GM23338 (cell line): ENCODE measurements around the gene MAGI1. TPM values are rescaled to one million over a fixed set of nuclear protein-coding genes. Genes with fewer than 3 reads are reported as not detected.

Experiments used
- ATAC-seq: fragments of 200-7000 bp; cut with Tn5 transposase; 3 replicates; pipeline ENCODE4 v1.9.1; 2020
- DNase-seq: peaks from one replicate; pipeline ENCODE4 v3.0.0-alpha.2; 2015; ENCODE audit warnings: low spot score
- H2AFZ ChIP-seq: fragments of 200-600 bp; sonication (generic); 2 replicates; pipeline ENCODE4 v1.8.0; 2016; ENCODE audit warnings: antibody characterized with exemption, mild to moderate bottlenecking, moderate library complexity
- H3F3A ChIP-seq: fragments of 200-600 bp; sonication (generic); replicated peaks from 2 replicates; pipeline ENCODE4 v1.8.0; 2017; ENCODE audit warnings: antibody characterized with exemption, mixed run types, low read depth
- H3K27ac ChIP-seq: fragments of 200-600 bp; sonication (generic); 2 replicates; pipeline ENCODE4 v1.6.1; 2016; ENCODE audit warnings: low read depth
- H3K27me3 ChIP-seq: fragments of 200-600 bp; sonication (generic); 2 replicates; pipeline ENCODE4 v1.8.0; 2016; ENCODE audit warnings: mild to moderate bottlenecking, mixed run types, moderate library complexity; ENCODE audit not compliant: insufficient read depth
- H3K36me3 ChIP-seq: fragments of 200-600 bp; sonication (generic); 2 replicates; pipeline ENCODE4 v1.8.0; 2016; ENCODE audit warnings: mild to moderate bottlenecking; ENCODE audit not compliant: insufficient read depth
- H3K4me1 ChIP-seq: fragments of 200-600 bp; sonication (generic); 2 replicates; pipeline ENCODE4 v1.8.0; 2016; ENCODE audit warnings: mild to moderate bottlenecking, moderate library complexity; ENCODE audit not compliant: insufficient read depth
- H3K4me2 ChIP-seq: fragments of 200-600 bp; sonication (generic); 2 replicates; pipeline ENCODE4 v1.7.1; 2017; ENCODE audit warnings: mixed run types
- H3K4me3 ChIP-seq: fragments of 200-600 bp; sonication (generic); 2 replicates; pipeline ENCODE4 v1.6.1; 2016; ENCODE audit warnings: mixed run types
- H3K79me2 ChIP-seq: fragments of 200-600 bp; sonication (generic); replicated peaks from 2 replicates; pipeline ENCODE4 v1.8.0; 2017; ENCODE audit warnings: mild to moderate bottlenecking; ENCODE audit not compliant: insufficient read depth
- H3K9me2 ChIP-seq: fragments of 200-600 bp; sonication (generic); 2 replicates; pipeline ENCODE4 v1.8.0; 2017; ENCODE audit not compliant: insufficient read depth
- H4K20me1 ChIP-seq: fragments of 200-600 bp; sonication (generic); replicated peaks from 2 replicates; pipeline ENCODE4 v1.8.0; 2017; ENCODE audit warnings: mild to moderate bottlenecking; ENCODE audit not compliant: insufficient read depth
- H3K27ac Mint-ChIP-seq: 2 replicates; pipeline ENCODE4 v1.8.0; 2020; ENCODE audit warnings: inconsistent platforms, mild to moderate bottlenecking, moderate library complexity, mixed read lengths
- H3K27me3 Mint-ChIP-seq: 3 replicates; pipeline ENCODE4 v1.8.0; 2022; ENCODE audit warnings: low read depth, mild to moderate bottlenecking, moderate library complexity, mixed read lengths, inconsistent platforms; ENCODE audit not compliant: insufficient read depth, poor library complexity
- H3K36me3 Mint-ChIP-seq: 3 replicates; pipeline ENCODE4 v1.8.0; 2021; ENCODE audit warnings: low read depth, mild to moderate bottlenecking, inconsistent platforms, moderate library complexity, mixed read lengths
- H3K4me1 Mint-ChIP-seq: 3 replicates; pipeline ENCODE4 v1.8.0; 2020; ENCODE audit warnings: mild to moderate bottlenecking, inconsistent platforms, mixed read lengths
- H3K4me3 Mint-ChIP-seq: 3 replicates; pipeline ENCODE4 v1.8.0; 2021; ENCODE audit warnings: moderate library complexity, mild to moderate bottlenecking, inconsistent platforms, mixed read lengths
- H3K9me3 Mint-ChIP-seq: 3 replicates; pipeline ENCODE4 v1.8.0; 2020; ENCODE audit warnings: moderate library complexity, mild to moderate bottlenecking, inconsistent platforms, mixed read lengths
- CREB1 ChIP-seq: fragments of 250-450 bp; sonication (Bioruptor Pico); IDR thresholded peaks from 2 replicates; pipeline ENCODE4 v1.5.0; 2020; ENCODE audit warnings: low read depth, mild to moderate bottlenecking, moderate library complexity
- CTCF ChIP-seq, 2 experiments: fragments of 200-600 bp in 1 of 2; sonication (generic) in 1 of 2; conservative IDR thresholded peaks; 2 replicates each; pipeline versions ENCODE4 v1.5.1 to v1.6.1; 2016 to 2017; ENCODE audit warnings: antibody characterized with exemption in 2 of 2, low read depth in 2 of 2, mild to moderate bottlenecking in 2 of 2, moderate library complexity in 1 of 2
- ETS1 ChIP-seq: IDR thresholded peaks from 2 replicates; pipeline ENCODE4 v1.6.1; 2016; ENCODE audit warnings: antibody characterized with exemption
- EZH2 ChIP-seq: fragments of 200-600 bp; sonication (generic); IDR thresholded peaks from one replicate; pipeline ENCODE4 v1.8.0; 2017; ENCODE audit warnings: antibody characterized with exemption, mild to moderate bottlenecking, low read depth; ENCODE audit not compliant: unreplicated experiment
- EZH2phosphoT487 ChIP-seq: fragments of 200-600 bp; sonication (generic); IDR thresholded peaks from one replicate; pipeline ENCODE4 v1.8.1; 2018; ENCODE audit warnings: antibody characterized with exemption; ENCODE audit not compliant: unreplicated experiment
- NANOG ChIP-seq: IDR thresholded peaks from 2 replicates; pipeline ENCODE4 v1.6.1; 2016; ENCODE audit warnings: antibody characterized with exemption, borderline replicate concordance
- POLR2AphosphoS5 ChIP-seq: IDR thresholded peaks from 2 replicates; pipeline ENCODE4 v1.6.1; 2016; ENCODE audit warnings: antibody characterized with exemption, low read depth
- REST ChIP-seq: IDR thresholded peaks from one replicate; pipeline ENCODE4 v1.6.1; 2018; ENCODE audit warnings: antibody characterized with exemption; ENCODE audit not compliant: unreplicated experiment
- STAT1 ChIP-seq: IDR thresholded peaks from one replicate; pipeline ENCODE4 v1.6.1; 2016; ENCODE audit warnings: antibody characterized with exemption; ENCODE audit not compliant: unreplicated experiment
- ZNF114 ChIP-seq: fragments of 250-450 bp; sonication (Bioruptor Pico); IDR thresholded peaks from 2 replicates; pipeline ENCODE4 v1.5.0; 2020; ENCODE audit warnings: mild to moderate bottlenecking, moderate library complexity
- ZNF331 ChIP-seq: fragments of 250-450 bp; sonication (Bioruptor Pico); IDR thresholded peaks from 2 replicates; pipeline ENCODE4 v1.5.0; 2020; ENCODE audit warnings: low read depth, mild to moderate bottlenecking, moderate library complexity
- polyA plus RNA-seq: library from polyadenylated mRNA; unstranded; fragments of >200 nt; fragmentation: Nextera tagmentation; extraction: Ambion mirVana; gene quantifications from 2 replicates; pipeline ENCODE4 v1.2.1, GENCODE V29; 2016
- total RNA-seq: library from RNA; depleted of rRNA; stranded (reverse); fragments of >200 nt; shearing (Covaris generic); gene quantifications from 2 replicates; pipeline ENCODE4 v1.2.3, GENCODE V29; 2014

MAGI1 gene
- total and polyA plus RNA-seq, 2 experiments from 2014 or later, result 27.4 to 71.2 TPM

- Histone ChIP-seq H3K27me3 (no peaks in the 10 kb centered on the region), H3F3A (no peaks in the 10 kb centered on the region), H2AFZ (no peak overlapping the region), H3K9me2 (no peaks in the 10 kb centered on the region), H3K27ac (no peak overlapping the region), H3K4me1 (peaks cover 14% of the 10 kb centered on the region), H3K79me2 (no peaks in the 10 kb centered on the region; the same call in 1 of the 2 replicates), H4K20me1 (no peaks in the 10 kb centered on the region), H3K4me2 (no peak overlapping the region), H3K4me3 (no peak overlapping the region), H3K36me3 (no peaks in the 10 kb centered on the region)
- Mint-ChIP-seq H3K27ac (no peak overlapping the region), H3K36me3 (no peaks in the 10 kb centered on the region), H3K9me3 (no peaks in the 10 kb centered on the region), H3K4me1 (peaks cover 34% of the 10 kb centered on the region), H3K27me3 (peaks cover 3% of the 10 kb centered on the region), H3K4me3 (no peak overlapping the region)
- ATAC-seq, result no peak
- TF ChIP-seq ZNF331 (CRISPR knock-in tag) (no peak), STAT1 (no peak), ZNF114 (CRISPR knock-in tag) (no peak), EZH2phosphoT487 (no peak), EZH2 (no peak), CREB1 (CRISPR knock-in tag) (no peak), NANOG (no peak), CTCF (conservative IDR thresholded peaks at IDR 0.05; ENCODE audit: low read depth in 2 of 2) (no peak)
- no peak for DNase-seq
Observed at GRCh38 chr3:65616563-65616962, 422.2 kb downstream of the MAGI1 start.

GRCh38 chr3:65615329-65615728 lies 423.4 kb downstream of the MAGI1 start:
- DNase-seq, result no peak
- Histone ChIP-seq H3K4me3 (no peak overlapping the region), H4K20me1 (no peaks in the 10 kb centered on the region), H3K27ac (no peak overlapping the region), H3F3A (no peaks in the 10 kb centered on the region), H3K27me3 (no peaks in the 10 kb centered on the region), H3K36me3 (no peaks in the 10 kb centered on the region), H3K9me2 (no peaks in the 10 kb centered on the region), H3K79me2 (no peaks in the 10 kb centered on the region; the same call in 1 of the 2 replicates), H3K4me1 (peaks cover 14% of the 10 kb centered on the region), H2AFZ (no peak overlapping the region), H3K4me2 (no peak overlapping the region)
- no peaks in the 10 kb centered on the region for H3K9me3 Mint-ChIP-seq
- ATAC-seq, result no peak
- no peaks in the 10 kb centered on the region for H3K36me3 Mint-ChIP-seq
- H3K4me3 Mint-ChIP-seq, result no peak overlapping the region
- peaks cover 34% of the 10 kb centered on the region for H3K4me1 Mint-ChIP-seq
- H3K27ac Mint-ChIP-seq, result no peak overlapping the region
- peaks cover 3% of the 10 kb centered on the region for H3K27me3 Mint-ChIP-seq
- TF ChIP-seq ETS1, result no peak
- TF ChIP-seq CTCF (conservative IDR thresholded peaks at IDR 0.05; ENCODE audit: low read depth in 2 of 2), result no peak
- no peak for TF ChIP-seq EZH2
- TF ChIP-seq REST, result no peak
- TF ChIP-seq EZH2phosphoT487, result no peak
- no peak for TF ChIP-seq ZNF331 (CRISPR knock-in tag)
- no peak for TF ChIP-seq POLR2AphosphoS5
